Ramos (cell line): ENCODE results near the gene KRT17.
"Not testable (repeated sequence)": the region's sequence is repeated elsewhere in the genome, so short reads cannot be mapped to it uniquely, and the experiment has no call there.

Experiments used
- in situ Hi-C: fragments of 300-500 bp; cut with MboI; formaldehyde crosslinking; loops from one replicate; pipeline ENCODE4 v1.14.3; 2022; ENCODE audit warnings: low sequenced_read_pairs; ENCODE audit not compliant: unreplicated experiment

KRT17 gene

DNA sequence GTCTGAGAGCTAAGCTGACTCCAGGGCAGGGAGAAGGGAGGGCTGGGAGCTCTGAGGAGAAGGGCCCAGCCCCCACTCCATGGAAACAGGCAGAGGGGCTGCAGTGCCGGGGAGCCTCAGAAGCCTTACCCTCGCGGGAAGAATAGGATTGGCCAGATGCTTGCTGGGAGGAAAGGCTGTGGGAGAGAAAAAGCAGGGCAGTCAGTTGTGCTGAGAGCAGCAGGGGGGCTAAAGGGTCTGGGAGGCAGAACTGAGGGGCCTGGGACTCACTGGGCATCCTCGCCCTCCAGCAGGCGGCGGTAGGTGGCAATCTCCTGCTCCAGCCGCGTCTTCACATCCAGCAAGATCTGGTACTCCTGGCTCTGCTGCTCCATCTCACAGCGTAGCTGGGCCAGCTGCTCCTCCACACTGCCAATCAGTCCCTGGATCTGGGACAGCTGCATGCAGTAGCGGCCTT is 14.3 kb downstream of the KRT17 start:
- in situ Hi-C loops = not testable (repeated sequence)

DNA sequence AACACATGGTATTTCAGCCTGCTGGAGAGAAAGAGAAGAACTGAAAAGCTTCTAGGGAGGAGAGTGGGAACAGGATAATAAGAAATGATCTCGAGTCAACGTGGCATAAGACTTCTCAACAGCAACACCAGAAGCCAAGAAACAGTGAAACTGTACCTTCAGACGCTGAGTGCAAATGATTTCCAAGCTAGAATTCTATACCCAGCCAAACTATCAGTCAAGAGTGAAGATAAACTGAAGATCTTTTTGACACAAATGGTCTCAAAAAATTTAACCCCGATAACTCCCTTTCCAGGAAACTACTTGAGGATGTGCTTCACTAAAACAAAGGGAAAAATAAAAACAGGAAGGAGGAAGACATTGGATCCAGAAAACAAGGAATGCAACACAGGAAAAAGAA is 17.4 kb downstream of the KRT17 start:
- in situ Hi-C loops = not testable (repeated sequence)

DNA sequence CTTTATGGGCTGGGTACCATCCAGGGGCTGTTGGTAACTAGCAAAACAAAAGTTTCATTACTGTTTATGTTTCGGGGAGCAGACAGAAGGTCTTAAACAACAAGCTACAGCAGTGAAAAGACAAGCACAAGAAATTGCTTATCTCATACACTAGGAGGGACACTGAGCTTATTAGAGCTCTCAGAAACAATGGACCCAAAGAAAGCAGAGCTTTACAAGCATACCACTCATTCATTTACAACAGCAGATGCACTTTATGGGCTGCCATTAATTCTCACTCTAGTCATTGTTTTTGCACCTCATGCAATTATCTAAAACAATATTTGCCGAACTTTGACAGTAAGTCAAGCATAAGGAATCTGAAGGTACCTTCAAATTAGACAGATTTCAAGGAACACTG is 21.9 kb downstream of the KRT17 start:
- in situ Hi-C loops = no loop called here

DNA sequence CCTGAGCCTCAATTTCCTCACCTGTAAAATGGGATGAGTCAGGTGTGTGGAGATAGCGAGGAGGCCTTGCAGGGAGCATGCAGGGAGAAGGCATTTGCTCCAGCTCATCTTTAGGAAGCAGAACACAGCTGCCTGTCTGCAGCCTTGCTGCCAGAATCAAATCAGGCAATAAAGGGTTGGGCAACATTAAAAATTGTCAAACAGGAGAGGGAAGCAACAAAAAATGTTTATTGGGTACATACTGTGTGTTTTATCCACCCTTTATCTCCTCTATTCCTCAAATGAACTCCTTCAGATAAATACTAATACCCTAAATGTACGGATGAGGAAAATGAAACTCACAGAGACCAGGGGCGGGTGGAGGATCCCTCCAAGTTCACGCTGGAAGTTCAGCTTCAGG is 24.1 kb downstream of the KRT17 start:
- in situ Hi-C loops = no loop called here

DNA sequence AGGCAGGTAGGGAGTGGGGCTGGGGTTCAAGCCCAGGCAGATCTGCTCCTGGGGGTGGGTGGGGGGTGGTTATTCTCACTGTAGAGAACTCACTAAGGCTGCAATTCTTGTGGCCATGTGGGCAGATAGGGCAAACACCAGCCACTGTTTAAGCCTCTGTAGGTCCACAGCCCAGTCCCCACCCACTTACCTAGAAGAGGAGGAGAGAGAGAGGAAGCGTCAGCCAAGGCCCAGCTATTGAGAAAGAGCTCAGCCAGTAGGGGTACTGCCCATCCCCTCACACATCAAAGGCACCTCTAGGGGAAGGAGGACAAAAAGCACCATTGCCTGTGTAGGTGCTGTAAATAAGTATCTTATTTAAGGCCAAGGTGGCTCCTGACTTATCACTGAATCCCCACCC is 24.7 kb downstream of the KRT17 start:
- in situ Hi-C loops = no loop called here

DNA sequence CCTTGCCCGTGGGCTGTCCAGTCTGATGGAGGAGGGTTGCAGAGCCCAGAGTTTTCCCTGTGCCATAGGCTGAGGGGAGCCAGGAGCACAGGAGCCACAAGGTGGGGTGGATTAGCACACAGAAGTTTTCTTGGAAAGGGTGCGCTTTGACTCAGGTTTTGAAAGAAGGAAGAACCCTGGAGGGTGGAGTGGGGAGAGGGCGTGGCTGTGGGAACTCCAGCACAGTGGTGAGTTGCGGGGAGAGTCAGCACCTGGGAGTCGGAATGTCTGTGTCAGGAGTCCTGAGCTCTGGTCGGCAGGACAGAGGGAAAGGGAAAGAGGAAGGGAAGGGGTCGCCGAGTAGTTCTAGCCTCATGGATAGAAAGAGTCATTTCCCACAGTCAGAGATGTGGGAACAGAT is 28.8 kb downstream of the KRT17 start:
- in situ Hi-C loops = no loop called here

DNA sequence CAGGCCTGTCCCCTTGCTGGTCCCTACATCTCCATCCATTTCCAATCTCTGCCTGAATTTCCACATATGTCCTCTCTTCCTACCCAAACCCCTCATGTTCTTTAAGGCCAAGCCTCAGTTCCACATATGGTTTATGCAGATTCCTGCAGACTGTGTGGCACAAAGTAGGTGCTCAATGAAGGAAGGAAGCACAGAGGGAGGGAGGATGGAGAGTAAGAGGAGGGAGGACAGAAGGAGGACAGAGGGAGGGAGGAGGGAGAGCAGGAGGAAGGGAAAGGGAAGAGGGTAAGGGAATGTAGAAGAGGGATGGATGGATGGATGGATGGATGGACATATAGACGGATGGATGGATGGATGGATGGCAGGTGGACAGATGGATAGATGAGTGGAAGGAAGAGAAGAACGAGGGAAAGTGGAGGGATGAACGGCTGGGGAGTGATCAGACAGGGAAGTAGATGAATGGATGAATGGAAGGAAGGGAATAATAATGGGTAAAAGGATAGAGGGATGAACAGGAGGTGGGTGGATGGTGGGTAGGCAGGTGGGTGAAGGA is 29.9 kb downstream of the KRT17 start:
- in situ Hi-C loops = no loop called here

DNA sequence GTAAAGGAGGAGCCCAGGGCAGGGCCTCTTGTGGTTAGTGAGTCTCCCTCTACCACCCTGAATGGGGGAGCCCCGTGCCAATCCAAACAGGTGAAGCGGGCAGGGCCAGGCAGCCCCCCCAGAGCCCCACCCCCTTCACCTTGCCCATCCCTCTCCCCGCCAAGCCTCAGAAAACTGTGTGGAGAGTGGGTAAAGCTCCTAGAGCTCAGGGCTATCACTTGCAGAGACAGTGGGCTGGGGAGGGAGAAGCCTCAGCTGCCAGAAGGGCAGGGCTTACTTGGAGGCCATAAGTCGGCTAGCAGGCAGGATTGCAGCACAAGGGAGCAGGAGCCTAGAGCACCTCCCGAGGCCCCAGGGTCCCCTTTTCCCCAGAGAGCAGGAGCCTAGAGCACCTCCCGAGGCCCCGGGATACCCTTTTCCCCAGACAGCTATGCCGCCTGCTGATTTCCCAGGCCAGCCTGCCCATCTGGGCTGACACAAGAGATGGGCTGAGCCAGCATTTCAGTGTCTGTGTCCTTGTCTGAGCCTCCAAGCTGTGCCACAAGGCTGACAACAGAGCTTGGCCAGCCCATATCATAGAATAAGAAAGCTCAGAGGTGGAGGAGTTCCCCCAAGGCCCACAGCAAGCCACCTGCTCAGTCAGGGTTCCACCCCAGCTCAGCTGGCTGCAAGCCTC is 30.9 kb downstream of the KRT17 start:
- in situ Hi-C loops = no loop called here

DNA sequence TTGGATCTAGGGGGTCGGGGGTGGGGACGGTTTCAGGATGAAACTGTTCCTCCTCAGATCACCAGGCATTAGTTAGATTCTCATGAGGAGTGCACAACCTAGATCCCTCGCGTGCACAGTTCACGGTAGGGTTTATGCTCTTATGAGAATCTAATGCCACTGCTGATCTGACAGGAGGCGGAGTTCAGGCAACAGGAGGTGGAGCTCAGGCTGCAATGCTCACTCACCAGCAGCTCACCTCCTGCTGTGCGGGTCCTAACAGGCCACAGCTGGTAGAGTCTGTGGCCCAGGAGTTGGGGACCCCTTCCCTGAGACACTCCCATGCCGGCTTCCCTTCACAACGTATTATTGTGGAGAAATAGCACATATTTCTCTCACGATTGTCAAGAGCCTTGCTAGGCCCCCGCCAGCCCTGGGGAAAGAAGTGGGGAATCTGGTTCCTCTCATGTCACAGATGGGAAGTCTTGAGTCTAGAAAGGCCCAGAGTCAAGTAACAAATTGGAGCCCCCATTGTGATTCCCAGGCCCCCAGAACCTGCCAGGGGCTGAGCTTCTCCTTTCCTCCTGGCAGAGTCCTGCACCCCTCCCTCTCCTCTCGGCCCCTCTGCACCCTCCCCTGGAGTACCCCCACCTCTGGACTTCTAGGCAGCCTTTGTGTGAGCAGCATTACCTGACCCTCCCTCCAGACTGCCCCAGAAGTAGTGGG is 31.6 kb downstream of the KRT17 start:
- in situ Hi-C loops = no loop called here

DNA sequence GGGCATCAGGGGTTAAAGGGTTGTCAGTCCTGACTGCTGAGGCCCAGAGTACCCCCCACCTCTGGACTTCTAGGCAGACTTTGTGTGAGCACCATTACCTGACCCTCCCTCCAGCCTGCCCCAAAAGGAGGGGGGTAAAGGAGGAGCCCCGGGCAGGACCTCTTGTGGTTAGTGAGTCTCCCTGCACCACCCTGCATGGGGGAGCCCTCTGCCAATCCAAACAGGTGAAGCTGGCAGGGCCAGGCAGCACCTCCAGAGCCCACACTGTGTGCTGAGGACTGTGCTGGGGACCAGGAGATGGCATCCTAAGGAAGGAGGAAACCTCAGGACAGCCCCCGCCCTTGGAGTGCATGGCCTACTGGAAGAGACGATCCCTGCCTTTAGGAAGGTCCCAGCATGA is 35.1 kb downstream of the KRT17 start:
- in situ Hi-C loops = no loop called here

DNA sequence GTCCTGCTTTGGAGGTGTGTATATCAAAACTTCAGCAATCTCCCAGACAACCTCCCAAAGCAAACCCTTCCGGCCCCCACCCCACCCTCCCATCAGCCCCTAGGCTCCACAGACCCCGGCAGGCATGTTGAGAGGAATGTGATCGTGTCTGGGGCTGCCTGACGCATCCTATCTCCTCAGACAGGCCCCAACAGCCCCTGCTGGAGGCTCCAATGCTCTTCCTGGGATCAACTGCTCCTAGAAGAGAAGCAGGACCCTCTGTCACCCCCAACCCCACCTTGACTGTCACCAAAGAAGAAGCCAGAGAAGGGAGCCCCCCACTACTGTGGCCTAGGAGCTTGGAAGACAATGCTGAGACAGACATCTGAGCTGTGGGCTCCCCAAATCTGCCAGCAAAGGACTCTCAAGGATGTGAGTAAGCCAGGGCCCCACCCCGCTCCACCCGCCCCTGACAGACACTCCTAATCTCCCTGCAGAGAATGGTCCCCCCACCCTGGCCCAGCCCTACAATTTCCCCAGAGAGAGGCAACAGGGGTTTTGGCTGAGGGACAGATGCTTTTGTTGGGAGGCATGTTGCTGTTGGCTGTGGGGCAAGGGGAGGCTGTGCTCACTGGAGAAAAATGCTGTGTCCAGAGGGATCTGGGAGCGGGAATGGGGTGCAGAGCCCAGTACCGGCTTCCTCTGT is 36.1 kb downstream of the KRT17 start:
- in situ Hi-C loops = no loop called here

DNA sequence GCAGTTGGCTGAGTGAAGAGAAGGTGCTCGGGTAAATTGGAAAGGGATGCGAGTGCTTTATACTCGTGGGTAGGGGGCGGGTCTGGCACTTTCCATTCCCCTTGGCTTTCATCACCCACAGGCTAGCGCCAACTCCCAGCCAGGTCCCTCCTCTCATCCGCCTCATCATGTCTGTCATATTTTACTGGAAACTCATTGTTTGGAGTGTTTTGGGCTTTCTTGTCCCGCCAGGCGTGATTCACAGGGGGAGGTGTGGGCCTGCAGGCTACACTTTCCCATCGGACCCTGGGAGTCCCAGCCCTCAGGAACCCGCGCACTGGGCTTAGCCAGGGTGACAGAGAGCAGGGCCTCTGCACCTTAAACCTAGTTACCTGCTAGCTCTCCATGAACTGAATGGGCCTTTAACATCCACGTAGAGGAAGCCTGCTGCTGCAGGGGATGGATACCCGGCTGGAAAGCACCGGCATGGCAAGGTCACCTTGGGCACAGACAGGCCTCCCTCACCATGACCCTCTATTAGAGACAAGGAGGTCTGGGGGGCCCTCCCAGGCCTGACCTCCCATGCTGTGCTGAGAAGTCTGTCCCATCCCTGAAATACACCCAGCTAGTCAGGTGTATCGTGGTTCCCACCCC is 37.4 kb downstream of the KRT17 start, which contains the start of gene KRT14:
Gene KRT14 (minus strand): TSS at position 33 of the 633 bp plus-strand sequence. CDS start 61 bp downstream, outside the sequence.
- in situ Hi-C loops = no loop called here

DNA sequence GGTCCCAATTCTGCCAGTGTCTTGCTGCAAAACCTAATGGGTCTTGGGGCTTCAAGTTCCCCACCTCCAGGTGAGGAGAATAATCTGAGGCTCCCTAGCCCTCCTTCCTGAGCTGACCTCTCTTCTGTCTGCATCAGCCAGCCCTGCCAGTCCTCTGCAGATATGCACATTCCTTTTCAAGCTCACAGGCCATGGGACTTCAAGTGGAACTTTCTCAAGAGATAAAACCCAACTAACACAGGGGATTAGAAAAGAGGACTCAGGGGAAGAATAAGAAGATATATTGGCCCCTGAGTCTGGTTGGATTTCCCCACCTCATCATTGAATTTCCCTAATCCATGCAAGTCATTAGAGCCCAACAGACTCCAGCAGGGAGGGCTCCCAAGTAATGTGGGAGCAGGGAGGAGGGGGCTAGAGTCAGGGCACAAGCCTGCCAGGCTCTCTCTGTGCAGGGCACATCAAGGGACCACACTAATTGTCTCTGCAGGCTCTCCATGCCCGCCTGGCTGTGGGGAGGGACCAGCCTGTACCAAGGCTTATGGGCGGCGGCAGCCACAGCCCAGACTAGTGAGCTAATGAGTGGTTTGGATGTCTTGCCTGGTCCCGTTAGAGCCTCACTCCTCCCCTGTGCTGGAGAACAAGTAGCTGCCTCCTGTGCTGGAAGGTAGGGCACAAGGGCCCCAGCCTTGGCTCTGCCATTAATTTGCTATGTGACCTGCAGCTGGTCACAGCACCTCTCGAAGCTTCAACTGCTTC is 38.9 kb downstream of the KRT17 start:
- in situ Hi-C loops = no loop called here

DNA sequence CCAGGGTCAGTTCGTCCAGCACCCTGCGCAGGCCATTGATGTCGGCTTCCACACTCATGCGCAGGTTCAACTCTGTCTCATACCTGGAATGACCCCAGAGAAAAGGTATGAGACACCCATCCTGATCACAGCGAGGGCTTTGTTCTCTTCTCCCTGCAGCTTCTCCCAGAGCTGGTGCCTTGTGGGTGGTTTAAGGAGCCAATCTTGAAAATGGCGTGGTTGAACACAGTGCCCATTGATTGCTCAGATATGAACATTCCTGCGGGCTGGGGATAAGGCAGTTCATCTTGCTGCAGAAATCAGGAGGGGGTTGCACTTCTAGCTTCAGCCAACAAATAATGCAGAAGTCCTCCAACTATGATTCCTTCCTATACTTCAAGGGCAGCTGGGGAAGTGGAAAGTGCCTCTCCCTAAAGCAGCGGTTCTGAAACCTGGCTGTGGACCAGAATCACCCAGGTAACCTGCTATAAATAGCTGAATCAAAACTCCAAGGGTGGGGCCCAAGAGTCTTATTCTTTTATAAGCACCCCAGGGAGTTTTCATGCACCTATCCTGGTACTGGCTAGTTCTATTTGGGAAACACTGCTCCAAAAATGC is 39.9 kb downstream of the KRT17 start:
- in situ Hi-C loops = not testable (repeated sequence)

DNA sequence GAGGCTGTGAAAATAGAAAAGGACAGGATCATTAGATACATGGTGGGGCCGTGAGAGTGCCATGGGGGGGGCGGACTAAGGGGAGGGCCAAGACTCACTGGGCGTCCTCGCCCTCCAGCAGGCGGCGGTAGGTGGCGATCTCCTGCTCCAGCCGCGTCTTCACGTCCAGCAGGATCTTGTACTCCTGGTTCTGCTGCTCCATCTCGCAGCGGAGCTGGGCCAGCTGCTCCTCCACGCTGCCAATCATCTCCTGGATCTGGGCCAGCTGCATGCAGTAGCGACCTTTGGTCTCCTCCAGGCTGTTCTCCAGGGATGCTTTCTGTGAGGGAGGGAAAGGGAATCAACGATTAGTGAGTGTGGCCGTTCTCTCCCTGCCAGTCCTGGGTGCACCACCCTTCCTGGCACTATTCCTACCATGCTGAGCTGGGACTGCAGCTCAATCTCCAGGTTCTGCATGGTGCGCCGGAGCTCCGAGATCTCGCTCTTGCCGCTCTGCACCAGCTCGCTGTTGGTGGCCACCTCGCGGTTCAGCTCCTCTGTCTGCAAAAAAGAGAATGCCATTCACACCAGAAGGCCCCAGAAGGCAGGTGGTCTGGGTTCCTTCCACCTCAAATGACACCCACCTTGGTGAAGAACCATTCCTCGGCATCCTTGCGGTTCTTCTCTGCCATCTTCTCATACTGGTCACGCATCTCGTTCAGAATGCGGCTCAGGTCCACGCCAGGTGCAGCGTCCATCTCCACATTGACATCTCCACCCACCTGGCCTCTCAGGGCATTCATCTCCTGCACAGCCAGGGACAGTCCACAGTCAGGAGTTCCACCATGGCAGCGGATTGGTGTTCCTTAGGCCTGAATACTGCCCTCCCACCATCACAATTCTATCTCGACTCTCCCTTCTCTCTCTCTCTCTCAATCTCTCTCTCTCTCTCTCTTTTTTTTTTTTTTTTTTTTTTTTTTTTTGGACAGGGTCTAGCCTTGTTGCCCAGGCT is 40.9 kb downstream of the KRT17 start:
- in situ Hi-C loops = no loop called here

DNA sequence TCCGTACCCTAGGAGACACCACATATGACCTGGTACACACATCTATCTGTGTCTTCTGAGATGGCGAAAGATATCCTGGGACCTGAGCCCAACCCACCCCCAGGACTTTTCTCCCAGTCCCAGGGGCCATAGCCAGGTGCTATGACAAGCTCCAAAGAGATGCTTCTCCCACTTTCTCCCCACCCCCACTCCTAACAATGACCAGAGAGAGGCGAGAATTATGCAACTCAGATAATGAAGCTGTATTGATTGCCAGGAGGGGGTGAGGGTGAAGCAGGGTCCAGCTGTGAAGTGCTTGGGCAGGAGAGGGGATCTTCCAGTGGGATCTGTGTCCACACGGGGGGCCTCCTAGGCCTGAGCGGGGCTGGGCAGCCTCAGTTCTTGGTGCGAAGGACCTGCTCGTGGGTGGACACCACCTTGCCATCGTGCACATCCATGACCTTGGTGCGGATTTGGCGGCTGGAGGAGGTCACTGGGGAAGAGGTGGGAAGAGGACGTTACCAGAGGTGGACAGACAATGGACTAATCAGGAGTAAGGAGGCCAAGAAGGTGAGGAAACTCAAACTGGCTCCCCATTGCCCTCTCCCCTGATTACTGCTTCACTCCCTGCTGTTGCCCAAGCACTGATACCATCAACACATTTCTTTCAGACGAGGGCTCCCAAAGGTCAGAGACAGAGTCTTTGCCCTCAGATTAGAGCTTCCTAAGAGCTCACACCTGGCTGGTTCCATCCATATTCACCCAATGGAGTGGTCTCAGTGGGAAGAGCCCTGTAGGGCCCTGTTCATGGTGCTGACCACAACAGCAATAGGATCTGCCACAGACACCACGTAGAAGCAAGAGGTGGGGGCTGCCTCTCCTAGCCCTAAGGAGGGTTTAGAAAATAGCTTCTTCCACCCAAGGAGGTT is 42.1 kb downstream of the KRT17 start:
- in situ Hi-C loops = not testable (repeated sequence)

DNA sequence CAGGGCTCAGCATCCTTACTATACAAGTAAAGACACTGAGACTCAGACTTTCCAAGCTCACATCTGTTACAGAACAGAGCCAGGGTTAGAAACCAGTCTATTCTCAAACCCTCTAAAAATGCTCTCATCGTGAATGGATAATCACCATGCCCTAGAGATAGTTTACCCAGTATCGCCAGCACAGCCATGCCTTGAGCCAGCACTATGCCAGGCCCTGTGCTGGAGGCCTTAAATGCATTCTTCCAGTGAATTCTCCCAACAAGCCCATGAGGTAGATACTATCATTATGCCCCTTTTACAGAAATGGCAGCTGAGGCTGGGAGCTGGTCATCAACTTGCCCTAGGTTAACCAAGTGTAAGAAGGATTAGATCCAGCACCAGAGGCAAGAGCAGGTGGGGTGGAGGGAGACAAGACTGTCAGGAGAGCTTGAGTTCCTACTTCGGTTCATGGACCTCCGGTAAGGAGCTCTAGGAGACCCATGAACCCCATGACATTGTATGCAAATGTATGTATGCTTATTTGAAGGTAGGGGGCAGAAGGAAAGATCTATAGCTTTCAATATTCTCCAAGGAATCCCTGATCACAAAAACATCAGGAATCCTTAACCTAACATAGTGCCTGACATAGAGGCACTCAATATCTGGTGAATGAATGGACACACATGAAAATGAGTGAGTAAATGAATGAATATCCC is 42.9 kb downstream of the KRT17 start:
- in situ Hi-C loops = no loop called here
